Fibroblast of lung (primary cell): ENCODE data around the gene GPR137C. TPM values are rescaled to one million over a fixed set of nuclear protein-coding genes. Genes with fewer than 3 reads are reported as not detected.
A peak's percentile ranks its signal among the peaks of the same experiment; 100 is the strongest.

Experiments
- DNase-seq, 2 donors: peaks; one replicate each; pipeline versions ENCODE4 v3.0.0 to v3.0.0-alpha.2; 2010; ENCODE audit warnings: low read depth in 2 of 2
- H2AFZ ChIP-seq: 2 replicates; pipeline ENCODE4 v1.5.1; 2012; ENCODE audit warnings: low read length, control low read depth, inconsistent platforms
- H3K27ac ChIP-seq: 2 replicates; pipeline ENCODE4 v1.5.1; 2011; ENCODE audit warnings: low read length, control low read depth; ENCODE audit not compliant: insufficient read depth
- H3K27me3 ChIP-seq: 2 replicates; pipeline ENCODE4 v1.5.1; 2011; ENCODE audit warnings: mild to moderate bottlenecking, low read length; ENCODE audit not compliant: control insufficient read depth, insufficient read depth
- H3K36me3 ChIP-seq: 2 replicates; pipeline ENCODE4 v1.5.1; 2011; ENCODE audit warnings: low read length; ENCODE audit not compliant: control insufficient read depth, insufficient read depth
- H3K4me1 ChIP-seq: 2 replicates; pipeline ENCODE4 v1.5.1; 2011; ENCODE audit warnings: low read length; ENCODE audit not compliant: control insufficient read depth, insufficient read depth; ENCODE audit errors: extremely low read depth
- H3K4me2 ChIP-seq: 2 replicates; pipeline ENCODE4 v1.5.1; 2011; ENCODE audit warnings: low read length, control low read depth; ENCODE audit not compliant: insufficient read depth; ENCODE audit errors: extremely low read depth
- H3K4me3 ChIP-seq, 4 experiments: fragments of 200-600 bp in 1 of 4; sonication (generic) in 1 of 4; replicated peaks in 1 of 4; 2 replicates each; pipeline ENCODE4 v1.5.1; 2011 to 2016; ENCODE audit warnings: low read length in 4 of 4, low read depth in 3 of 4, mild to moderate bottlenecking in 3 of 4, control low read depth in 2 of 4, inconsistent platforms in 1 of 4, mixed read lengths in 1 of 4; ENCODE audit not compliant: insufficient read depth in 1 of 4; ENCODE audit errors: control extremely low read depth in 1 of 4
- H3K79me2 ChIP-seq: 2 replicates; pipeline ENCODE4 v1.5.1; 2012; ENCODE audit warnings: mild to moderate bottlenecking, low read length, inconsistent platforms; ENCODE audit not compliant: control insufficient read depth, insufficient read depth
- H3K9ac ChIP-seq: 2 replicates; pipeline ENCODE4 v1.5.1; 2011; ENCODE audit warnings: mild to moderate bottlenecking, low read length, control low read depth; ENCODE audit not compliant: insufficient read depth
- H3K9me3 ChIP-seq: 2 replicates; pipeline ENCODE4 v1.5.1; 2012; ENCODE audit warnings: low read depth, low read length; ENCODE audit not compliant: control insufficient read depth, insufficient read depth
- H4K20me1 ChIP-seq: 2 replicates; pipeline ENCODE4 v1.5.1; 2011; ENCODE audit warnings: low read length; ENCODE audit not compliant: control insufficient read depth, insufficient read depth; ENCODE audit errors: extremely low read depth
- CTCF ChIP-seq, 2 donors: IDR thresholded peaks in 1 of 2; conservative IDR thresholded peaks in 1 of 2; 1 replicate in 1 of 2; 2 replicates in 1 of 2; pipeline ENCODE4 v1.5.1; 2011 to 2012; ENCODE audit warnings: low read length in 2 of 2, control low read depth in 1 of 2, inconsistent platforms in 1 of 2, low read depth in 1 of 2, mild to moderate bottlenecking in 1 of 2
- EZH2 ChIP-seq: IDR thresholded peaks from 2 replicates; pipeline ENCODE4 v1.5.1; 2012; ENCODE audit warnings: low read length, control low read depth, mild to moderate bottlenecking; ENCODE audit errors: missing control alignments
- polyA plus RNA-seq, 2 donors: library from polyadenylated mRNA; depleted of rRNA in 1 of 2; stranded (reverse) in 1 of 2; unstranded in 1 of 2; fragments of >200 nt; gene quantifications; 2 replicates each; pipeline ENCODE4 v1.2.1, GENCODE V29; 2011 to 2012; ENCODE audit warnings: missing spikeins in 1 of 2
- total RNA-seq: library from RNA; depleted of rRNA; stranded (reverse); fragments of >200 nt; gene quantifications from 2 replicates; pipeline ENCODE4 v1.2.1, GENCODE V29; 2014

Gene GPR137C
- total and polyA plus RNA-seq, 2 donors (not counting 1 experiment from before 2014, with no cell fraction given), result 0.37 to 0.50 TPM

- Histone ChIP-seq H3K4me2 (peak overlapping the region; percentile 95), H3K27me3 (no peaks in the 10 kb centered on the region), H2AFZ (no peak overlapping the region), H3K79me2 (no peaks in the 10 kb centered on the region), H3K4me1 (peaks cover 2% of the 10 kb centered on the region), H3K9me3 (no peaks in the 10 kb centered on the region), H4K20me1 (no peaks in the 10 kb centered on the region), H3K27ac (no peak overlapping the region), H3K9ac (no peak overlapping the region), H3K4me3 (peak overlapping the region; percentile 72 to 77 (median 76)), H3K36me3 (no peaks in the 10 kb centered on the region)
- TF ChIP-seq CTCF (conservative IDR thresholded peaks at IDR 0.05 in 1 of 2, IDR thresholded peaks at IDR 0.05 in 1 of 2; ENCODE audit: low read depth in 1 of 2, low read length in 2 of 2) (no peak), EZH2 (no peak)
- DNase-seq, result no peak
Observed at GRCh38 chr14:52551205-52551604, 1.4 kb upstream of the GPR137C start.

- peaks cover 2% of the 10 kb centered on the region for H3K4me1 ChIP-seq
- H3K79me2 ChIP-seq, result no peaks in the 10 kb centered on the region
- H3K27ac ChIP-seq, result peak overlapping the region; percentile 65
Observed at GRCh38 chr14:52551696-52552062, 957 bp upstream of the GPR137C start.

GRCh38 chr14:52553002-52553670 lies 500 bp downstream of the GPR137C start:
- H2AFZ ChIP-seq, result peak overlapping the region; percentile 95
- no peaks in the 10 kb centered on the region for H3K36me3 ChIP-seq
- peak overlapping the region; percentile 65 to 77 (median 75) for H3K4me3 ChIP-seq
- peak in 1 of 2 donors; percentile 16 for DNase-seq
- H3K4me2 ChIP-seq, result peak overlapping the region; percentile 98
- H4K20me1 ChIP-seq, result no peaks in the 10 kb centered on the region
- H3K9ac ChIP-seq, result peak overlapping the region; percentile 41
- no peaks in the 10 kb centered on the region for H3K79me2 ChIP-seq
- H3K27ac ChIP-seq, result no peak overlapping the region
- peaks cover 2% of the 10 kb centered on the region for H3K4me1 ChIP-seq
- no peaks in the 10 kb centered on the region for H3K9me3 ChIP-seq
- no peak for TF ChIP-seq CTCF (conservative IDR thresholded peaks at IDR 0.05 in 1 of 2, IDR thresholded peaks at IDR 0.05 in 1 of 2; ENCODE audit: low read depth in 1 of 2, low read length in 2 of 2)
- TF ChIP-seq EZH2, result no peak
- no peaks in the 10 kb centered on the region for H3K27me3 ChIP-seq

More at GRCh38 chr14:52551696-52552062, 957 bp upstream of the GPR137C start:
- peak overlapping the region; percentile 39 for H3K9ac ChIP-seq
- no peaks in the 10 kb centered on the region for H4K20me1 ChIP-seq
- peak overlapping the region; percentile 95 for H3K4me2 ChIP-seq
- H2AFZ ChIP-seq, result peak overlapping the region; percentile 50
- no peak for TF ChIP-seq EZH2
- peak; percentile 28 to 44 for TF ChIP-seq CTCF (conservative IDR thresholded peaks at IDR 0.05 in 1 of 2, IDR thresholded peaks at IDR 0.05 in 1 of 2; ENCODE audit: low read depth in 1 of 2, low read length in 2 of 2)
- peak overlapping the region; percentile 72 to 77 (median 76) for H3K4me3 ChIP-seq
- H3K36me3 ChIP-seq, result no peaks in the 10 kb centered on the region
- no peaks in the 10 kb centered on the region for H3K27me3 ChIP-seq
- H3K9me3 ChIP-seq, result no peaks in the 10 kb centered on the region
- peak; percentile 30 to 52 for DNase-seq
